Right forelimb (tissue), 1 donor: ENCODE results near the gene PRR23B.
"Not testable (repeated sequence)": the region's sequence is repeated elsewhere in the genome, so short reads cannot be mapped to it uniquely, and the experiment has no call there.

Experiments
- DNase-seq: peaks from one replicate; pipeline ENCODE4 v3.0.0-alpha.2; 2018

The PRR23B gene

GRCh38 chr3:139020868-139021234, at the start of gene PRR23B:
Gene PRR23B, minus strand, starts transcription at chr3:139020926. Its CDS starts 265 bp downstream, at chr3:139020661.
- no peak for DNase-seq

- no peak for DNase-seq
These were observed 42.2 kb upstream of the PRR23B start for GRCh38 chr3:139062918-139063317.

GRCh38 chr3:139052802-139053600, 32.3 kb upstream of the PRR23B start:
- no peak for DNase-seq

- no peak for DNase-seq
These were observed 23.9 kb upstream of the PRR23B start, which contains the start of gene PRR23C for GRCh38 chr3:139044366-139045210. Gene PRR23C, minus strand, starts transcription at chr3:139044892. Its CDS starts 272 bp downstream, at chr3:139044620.

- no peak for DNase-seq
These were observed 23.0 kb upstream of the PRR23B start for GRCh38 chr3:139043554-139044365.

- no peak for DNase-seq
These were observed 16.8 kb upstream of the PRR23B start for GRCh38 chr3:139037478-139037877.

- no peak for DNase-seq
These were observed 11.7 kb upstream of the PRR23B start for GRCh38 chr3:139032326-139033002.

- DNase-seq: not testable (repeated sequence)
These were observed 9.8 kb upstream of the PRR23B start for GRCh38 chr3:139030576-139030975.

GRCh38 chr3:139024968-139025367, 4.2 kb upstream of the PRR23B start:
- DNase-seq: no peak

GRCh38 chr3:139020036-139020867, 474 bp downstream of the PRR23B start:
- DNase-seq: no peak

GRCh38 chr3:139016430-139017048, 4.2 kb downstream of the PRR23B start:
- DNase-seq: no peak

- no peak for DNase-seq
These were observed 14.5 kb downstream of the PRR23B start, which contains the start of gene PRR23A for GRCh38 chr3:139006051-139006716. Gene PRR23A, minus strand, starts transcription at chr3:139006268. Its CDS starts 0 bp downstream, at chr3:139006268.

- no peak for DNase-seq
These were observed 15.3 kb downstream of the PRR23B start for GRCh38 chr3:139005356-139005993.

- no peak for DNase-seq
These were observed 25.0 kb downstream of the PRR23B start for GRCh38 chr3:138995706-138996105.

- DNase-seq: no peak
These were observed 33.5 kb downstream of the PRR23B start for GRCh38 chr3:138987181-138987580.

- no peak for DNase-seq
These were observed 34.8 kb downstream of the PRR23B start for GRCh38 chr3:138985932-138986331.

- DNase-seq: no peak
These were observed 35.9 kb downstream of the PRR23B start for GRCh38 chr3:138984816-138985215.

GRCh38 chr3:138976047-138976446, 44.7 kb downstream of the PRR23B start:
- DNase-seq: no peak

- DNase-seq: no peak
These were observed 45.4 kb downstream of the PRR23B start for GRCh38 chr3:138975351-138975750.

- no peak for DNase-seq
These were observed 46.3 kb downstream of the PRR23B start for GRCh38 chr3:138974462-138974861.
